GM20000 (cell line): ENCODE data around the gene CENATAC.
"Not testable (repeated sequence)": the region's sequence is repeated elsewhere in the genome, so short reads cannot be mapped to it uniquely, and the experiment has no call there.

Experiments used
- DNase-seq: peaks from one replicate; pipeline ENCODE4 v3.0.0; 2012; ENCODE audit warnings: low spot score
- CTCF ChIP-seq: IDR thresholded peaks from 2 replicates; pipeline ENCODE4 v1.5.1; 2012; ENCODE audit warnings: mild to moderate bottlenecking, control low read depth; ENCODE audit errors: extremely low read depth, missing control alignments

The CENATAC gene

GRCh38 chr11:118958577-118958976 is 39.4 kb upstream of the CENATAC start:
- no peak for TF ChIP-seq CTCF
- DNase-seq, result no peak

- TF ChIP-seq CTCF, result no peak
- no peak for DNase-seq
These were observed 36.7 kb upstream of the CENATAC start for GRCh38 chr11:118961189-118961588.

- TF ChIP-seq CTCF, result no peak
- DNase-seq, result no peak
These were observed 36.3 kb upstream of the CENATAC start for GRCh38 chr11:118961591-118961990.

- DNase-seq, result not testable (repeated sequence)
These were observed 28.4 kb upstream of the CENATAC start for GRCh38 chr11:118969508-118969907.

GRCh38 chr11:118971646-118972045 is 26.3 kb upstream of the CENATAC start, which contains the start of gene FOXR1:
Gene FOXR1, plus strand, starts transcription at chr11:118971761. Its CDS starts 171 bp downstream, at chr11:118971932.
- no peak for DNase-seq
- TF ChIP-seq CTCF, result no peak

GRCh38 chr11:118973985-118974384 is 24.0 kb upstream of the CENATAC start:
- DNase-seq, result peak; percentile 19

GRCh38 chr11:118975771-118976709 is 21.9 kb upstream of the CENATAC start:
- no peak for DNase-seq
- no peak for TF ChIP-seq CTCF

More at GRCh38 chr11:118973985-118974384, 24.0 kb upstream of the CENATAC start:
- no peak for TF ChIP-seq CTCF
